ENCODE data around the gene ST3GAL4.

DNA sequence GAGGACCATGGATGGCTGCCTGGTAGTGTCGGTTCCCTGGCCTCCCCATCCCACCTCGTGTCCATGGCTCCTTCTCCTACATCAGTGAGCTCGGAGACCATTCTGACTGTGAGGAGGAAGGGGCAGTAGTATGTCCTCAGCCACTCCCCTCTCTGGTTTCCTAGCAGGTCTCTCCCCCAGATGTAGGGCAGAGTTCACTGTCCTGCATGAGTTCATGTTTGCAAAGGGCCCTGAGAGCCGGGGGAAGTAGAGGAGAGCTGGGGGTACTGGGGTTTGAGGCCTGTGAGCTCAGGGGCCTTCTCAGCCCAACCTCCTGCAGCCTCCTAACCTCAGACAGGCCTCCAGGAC is 18.4 kb upstream of the ST3GAL4 start:
- TF ChIP-seq, protein P1, sequence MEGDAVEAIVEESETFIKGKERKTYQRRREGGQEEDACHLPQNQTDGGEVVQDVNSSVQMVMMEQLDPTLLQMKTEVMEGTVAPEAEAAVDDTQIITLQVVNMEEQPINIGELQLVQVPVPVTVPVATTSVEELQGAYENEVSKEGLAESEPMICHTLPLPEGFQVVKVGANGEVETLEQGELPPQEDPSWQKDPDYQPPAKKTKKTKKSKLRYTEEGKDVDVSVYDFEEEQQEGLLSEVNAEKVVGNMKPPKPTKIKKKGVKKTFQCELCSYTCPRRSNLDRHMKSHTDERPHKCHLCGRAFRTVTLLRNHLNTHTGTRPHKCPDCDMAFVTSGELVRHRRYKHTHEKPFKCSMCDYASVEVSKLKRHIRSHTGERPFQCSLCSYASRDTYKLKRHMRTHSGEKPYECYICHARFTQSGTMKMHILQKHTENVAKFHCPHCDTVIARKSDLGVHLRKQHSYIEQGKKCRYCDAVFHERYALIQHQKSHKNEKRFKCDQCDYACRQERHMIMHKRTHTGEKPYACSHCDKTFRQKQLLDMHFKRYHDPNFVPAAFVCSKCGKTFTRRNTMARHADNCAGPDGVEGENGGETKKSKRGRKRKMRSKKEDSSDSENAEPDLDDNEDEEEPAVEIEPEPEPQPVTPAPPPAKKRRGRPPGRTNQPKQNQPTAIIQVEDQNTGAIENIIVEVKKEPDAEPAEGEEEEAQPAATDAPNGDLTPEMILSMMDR (conservative IDR thresholded peaks at IDR 0.05; ENCODE audit: low read length): no peak
- no peak for TF ChIP-seq EZH2phosphoT487 (IDR thresholded peaks at IDR 0.05; ENCODE audit: borderline replicate concordance, low read depth, low read length)

Data from OCI-LY7 (cell line).